Tibial nerve (tissue), 4 donors: ENCODE data around the gene AKTIP. TPM values are rescaled to one million over a fixed set of nuclear protein-coding genes. Genes with fewer than 3 reads are reported as not detected.
"Not testable (repeated sequence)": the region's sequence is repeated elsewhere in the genome, so short reads cannot be mapped to it uniquely, and the experiment has no call there.

ENCODE experiments used
- DNase-seq, 2 donors: peaks; one replicate each; pipeline ENCODE4 v3.0.0-alpha.2; 2019; ENCODE audit warnings: low spot score in 2 of 2
- H3K27ac ChIP-seq, 4 donors: fragments of 200-600 bp; sonication (generic) in 3 of 4; one replicate each; pipeline ENCODE4 v1.5.1; 2017 to 2019; ENCODE audit warnings: mild to moderate bottlenecking in 1 of 4
- H3K27me3 ChIP-seq, 2 donors: fragments of 200-600 bp; sonication (generic) in 1 of 2; one replicate each; pipeline versions ENCODE4 v1.5.1 to v1.6.0; 2017 to 2019
- H3K36me3 ChIP-seq, 3 donors: fragments of 200-600 bp; sonication (generic); one replicate each; pipeline ENCODE4 v1.5.1; 2018 to 2019
- H3K4me1 ChIP-seq, 4 donors: fragments of 200-600 bp; sonication (generic) in 3 of 4; one replicate each; pipeline ENCODE4 v1.5.1; 2017 to 2019
- H3K4me3 ChIP-seq, 4 donors: fragments of 200-600 bp; sonication (generic) in 3 of 4; one replicate each; pipeline ENCODE4 v1.5.1; 2017 to 2019; ENCODE audit warnings: mild to moderate bottlenecking in 1 of 4, moderate library complexity in 1 of 4
- H3K9me3 ChIP-seq, 4 donors: fragments of 200-600 bp; sonication (generic) in 3 of 4; one replicate each; pipeline ENCODE4 v1.5.1; 2017 to 2019
- CTCF ChIP-seq, 5 experiments: fragments of 200-600 bp in 3 of 5; fragments of 450-650 bp in 2 of 5; sonication (generic) in 3 of 5; IDR thresholded peaks; one replicate each; pipeline ENCODE4 v1.5.1; 2016 to 2019; ENCODE audit warnings: antibody characterized with exemption in 5 of 5, mild to moderate bottlenecking in 3 of 5, moderate library complexity in 2 of 5
- EP300 ChIP-seq, 2 donors: sonication (generic); formaldehyde crosslinking; IDR thresholded peaks; one replicate each; pipeline ENCODE4 v1.6.1; 2017; ENCODE audit warnings: antibody characterized with exemption in 2 of 2, mild to moderate bottlenecking in 1 of 2
- POLR2A ChIP-seq, 2 donors: fragments of 450-650 bp; IDR thresholded peaks; one replicate each; pipeline ENCODE4 v1.6.1; 2017; ENCODE audit warnings: antibody characterized with exemption in 2 of 2, mild to moderate bottlenecking in 2 of 2, moderate library complexity in 2 of 2
- WGBS, 2 donors: methylation state at CpG; one replicate each; pipeline ENCODE4 v1.1.5; 2018; 5-methylcytosine and 5-hydroxymethylcytosine counted together
- total RNA-seq, 4 donors: library from RNA; depleted of rRNA; stranded (reverse); fragments of >200 nt; gene quantifications; one replicate each; pipeline ENCODE4 v1.1.0, GENCODE V29; 2016

Gene AKTIP
- total RNA-seq, 4 donors from 2014 or later = 33.3 to 48.5 (median 39.8) TPM

DNA sequence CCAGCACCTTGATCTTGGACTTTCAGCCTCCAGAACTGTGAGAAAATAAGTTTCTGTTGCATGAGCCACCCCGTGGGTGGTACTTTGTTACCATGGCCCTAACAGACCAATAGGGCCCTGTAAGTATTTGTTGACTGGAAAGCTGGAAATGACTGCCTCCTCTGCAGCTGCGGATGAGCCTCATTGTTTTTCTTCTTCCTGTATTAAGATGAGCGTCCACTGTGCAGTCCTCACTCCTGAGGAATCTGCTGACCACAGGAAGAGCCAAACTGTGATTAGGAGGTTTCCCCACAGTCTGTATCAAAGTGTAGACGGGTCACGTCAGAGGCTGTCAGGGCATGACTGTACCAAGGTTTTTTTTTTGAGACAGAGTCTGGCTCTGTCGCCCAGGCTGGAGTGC lies 12.2 kb upstream of the AKTIP start:
- Histone ChIP-seq H3K4me3 (no peak overlapping the region), H3K9me3 (no peaks in the 10 kb centered on the region), H3K4me1 (peaks cover 0 to 7% (median 0%) of the 10 kb centered on the region in 4 donors), H3K36me3 (no peaks in the 10 kb centered on the region), H3K27ac (no peak overlapping the region), H3K27me3 (no peaks in the 10 kb centered on the region)
- DNase-seq = no peak
- no peak for TF ChIP-seq POLR2A (IDR thresholded peaks at IDR 0.05)
- peak in 1 of 2 donors; percentile 27 for TF ChIP-seq EP300 (IDR thresholded peaks at IDR 0.05)
- TF ChIP-seq CTCF (IDR thresholded peaks at IDR 0.05) = no peak
- 71 to 77% methylated on average over 6 of the region's 6 CpGs for WGBS, 2 donors

GRCh38 chr16:53512795-53513194 lies 9.8 kb upstream of the AKTIP start:
- H3K4me3 ChIP-seq, DNase-seq, H3K9me3 ChIP-seq, H3K27ac ChIP-seq, H3K27me3 ChIP-seq, H3K36me3 ChIP-seq: not testable (repeated sequence)
- H3K4me1 ChIP-seq = peaks cover 0 to 14% (median 0%) of the 10 kb centered on the region in 4 donors
- 90 to 94% methylated on average over 1 of the region's 1 CpG for WGBS, 2 donors

DNA sequence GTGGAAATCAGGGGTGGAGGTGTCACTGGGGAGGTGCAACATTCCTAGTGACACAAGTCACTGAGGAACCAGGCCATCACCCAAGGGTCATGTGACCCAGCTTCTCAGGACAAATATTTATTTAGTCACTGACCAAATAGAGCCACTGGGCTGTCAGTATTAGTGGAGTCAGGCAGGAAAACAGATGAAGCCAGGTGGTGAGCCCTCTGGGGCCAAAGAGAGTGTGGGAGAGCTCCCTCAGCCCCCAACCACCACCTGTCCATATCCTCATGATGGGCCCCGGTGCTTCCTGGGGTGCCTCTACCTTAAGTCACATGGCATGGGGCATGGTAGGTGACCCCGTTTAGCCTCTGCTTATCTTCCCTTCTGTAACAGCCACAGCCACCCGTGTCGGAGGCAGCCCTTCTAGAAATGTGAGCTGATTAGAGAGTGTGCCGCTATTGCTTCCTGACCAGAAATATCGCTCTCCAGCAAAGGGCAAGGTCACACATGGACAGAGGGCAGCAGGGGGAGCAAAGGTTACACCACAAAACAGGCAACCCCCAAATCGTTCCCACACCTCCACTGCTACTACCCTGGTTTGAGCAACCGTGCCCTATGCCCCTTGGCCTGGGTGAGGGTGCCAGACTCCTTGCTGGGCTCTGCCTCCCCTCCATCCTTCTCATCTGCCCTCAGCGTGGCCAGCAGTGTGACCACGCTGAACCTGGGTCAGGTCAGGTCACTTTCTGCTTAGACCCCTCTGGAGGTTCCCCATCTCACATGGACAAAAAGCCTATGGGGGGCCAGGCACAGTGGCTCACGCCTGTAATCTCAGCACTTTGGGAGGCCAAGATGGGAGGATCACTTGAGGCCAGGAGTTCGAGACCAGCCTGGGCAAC lies 8.6 kb upstream of the AKTIP start:
- 81 to 82% methylated on average over 11 to 12 of the region's 12 CpGs for WGBS, 2 donors
- Histone ChIP-seq H3K4me3 (no peak overlapping the region), H3K27me3 (no peaks in the 10 kb centered on the region), H3K4me1 (peaks cover 0 to 14% (median 0%) of the 10 kb centered on the region in 4 donors), H3K9me3 (no peaks in the 10 kb centered on the region), H3K36me3 (no peaks in the 10 kb centered on the region), H3K27ac (peak overlapping the region in 1 of 4 donors; percentile 74)
- DNase-seq = no peak
- no peak for TF ChIP-seq CTCF (IDR thresholded peaks at IDR 0.05)
- TF ChIP-seq EP300 (IDR thresholded peaks at IDR 0.05) = no peak
- TF ChIP-seq POLR2A (IDR thresholded peaks at IDR 0.05) = no peak

DNA sequence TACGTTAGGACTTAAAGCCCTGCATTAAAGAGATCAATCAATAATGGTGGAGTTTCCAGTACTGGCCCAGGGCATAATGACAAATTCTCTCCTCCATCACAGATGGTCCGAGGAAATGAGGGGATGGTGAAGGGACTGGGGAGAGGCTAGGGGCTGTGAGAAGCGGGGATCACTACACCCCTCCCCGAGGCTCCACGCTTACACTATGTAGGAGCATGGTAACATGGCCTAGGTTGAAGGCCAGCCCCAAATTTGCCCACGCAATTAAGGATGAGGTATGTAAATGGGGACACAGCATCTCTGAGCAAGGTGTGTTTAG lies 8.0 kb upstream of the AKTIP start:
- peak overlapping the region in 2 of 4 donors; percentile 12 to 74 for H3K27ac ChIP-seq
- H3K9me3 ChIP-seq = no peaks in the 10 kb centered on the region
- H3K27me3 ChIP-seq = no peaks in the 10 kb centered on the region
- peaks cover 0 to 14% (median 0%) of the 10 kb centered on the region in 4 donors for H3K4me1 ChIP-seq
- H3K4me3 ChIP-seq = no peak overlapping the region
- no peak for TF ChIP-seq CTCF (IDR thresholded peaks at IDR 0.05)
- no peak for TF ChIP-seq POLR2A (IDR thresholded peaks at IDR 0.05)
- no peak for TF ChIP-seq EP300 (IDR thresholded peaks at IDR 0.05)
- DNase-seq = no peak
- 83 to 85% methylated on average over 6 of the region's 6 CpGs for WGBS, 2 donors
- no peaks in the 10 kb centered on the region for H3K36me3 ChIP-seq

DNA sequence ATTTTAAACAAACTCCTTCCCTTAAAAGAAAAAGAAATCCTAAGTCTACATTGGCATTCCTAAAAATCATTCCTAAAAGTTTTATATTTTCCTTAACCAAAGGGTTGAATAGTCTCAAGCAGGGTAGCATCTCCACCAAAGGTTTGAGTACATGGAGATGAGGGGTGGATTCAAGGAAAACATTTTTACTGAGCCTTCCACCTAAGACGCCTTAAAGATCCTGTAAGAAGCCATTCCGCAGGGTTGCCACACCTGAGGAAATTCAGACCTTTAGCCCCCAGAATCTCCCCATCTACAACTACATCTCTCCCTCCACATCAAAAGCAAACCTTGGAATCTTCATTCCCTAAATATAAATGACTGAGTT lies 7.7 kb upstream of the AKTIP start:
- WGBS, 2 donors = 39 to 50% methylated on average over 2 of the region's 2 CpGs
- no peak overlapping the region for H3K4me3 ChIP-seq
- peaks cover 0 to 14% (median 0%) of the 10 kb centered on the region in 4 donors for H3K4me1 ChIP-seq
- H3K27me3 ChIP-seq = no peaks in the 10 kb centered on the region
- H3K9me3 ChIP-seq = no peaks in the 10 kb centered on the region
- DNase-seq = no peak
- peak overlapping the region in 2 of 4 donors; percentile 12 to 74 for H3K27ac ChIP-seq
- no peak for TF ChIP-seq CTCF (IDR thresholded peaks at IDR 0.05)
- TF ChIP-seq POLR2A (IDR thresholded peaks at IDR 0.05) = no peak
- TF ChIP-seq EP300 (IDR thresholded peaks at IDR 0.05) = no peak
- no peaks in the 10 kb centered on the region for H3K36me3 ChIP-seq
